Endothelial cell of umbilical vein (primary cell): ENCODE results near the gene LMX1A. TPM values are rescaled to one million over a fixed set of nuclear protein-coding genes. Genes with fewer than 3 reads are reported as not detected.

ENCODE experiments used
- BruUV-seq: library from RNA; stranded (reverse); fragments of 400-500 nt; replicated peaks from 2 replicates; lab custom pipeline; 2021; lab: Mats Ljungman, UMichigan
- CTCF ChIA-PET: fragments of 300-600, 350-600 bp; sonication (Branson Sonifier 250); formaldehyde crosslinking; loops from one replicate; lab custom pipeline; 2021; ENCODE audit warnings: antibody characterized with exemption, inconsistent platforms; lab: Charles Lee
- POLR2A ChIA-PET: fragments of 300-600, 350-600 bp; sonication (Branson Sonifier 250); formaldehyde crosslinking; loops from one replicate; lab custom pipeline; 2021; ENCODE audit warnings: antibody characterized with exemption, inconsistent platforms; lab: Charles Lee
- DNase-seq: peaks from one replicate; pipeline ENCODE4 v3.0.0-alpha.2; 2011; ENCODE audit warnings: low read depth, low spot score
- FAIRE-seq: peaks from 2 replicates; lab custom pipeline; 2011; peaks lifted over from hg19 to GRCh38; lab: Jason Lieb, UNC
- H2AFZ ChIP-seq: 2 replicates; pipeline ENCODE4 v1.6.0; 2012; ENCODE audit warnings: low read depth, low read length, control low read depth, inconsistent platforms
- H3K27ac ChIP-seq: 2 replicates; pipeline ENCODE4 v1.5.1; 2011; ENCODE audit warnings: low read depth, mild to moderate bottlenecking, control low read depth, low read length, moderate library complexity; ENCODE audit not compliant: insufficient read depth
- H3K27me3 ChIP-seq, 2 experiments: 2 replicates each; pipeline versions ENCODE4 v1.6.0 to v1.6.1; 2011; ENCODE audit warnings: low read length in 2 of 2, mixed read lengths in 1 of 2; ENCODE audit not compliant: control insufficient read depth in 2 of 2, insufficient read depth in 2 of 2
- H3K36me3 ChIP-seq, 2 experiments: 2 replicates in 1 of 2; 3 replicates in 1 of 2; pipeline ENCODE4 v1.5.1; 2011; ENCODE audit warnings: low read length in 2 of 2, mild to moderate bottlenecking in 1 of 2, moderate library complexity in 1 of 2; ENCODE audit not compliant: control insufficient read depth in 2 of 2, insufficient read depth in 2 of 2; ENCODE audit errors: extremely low read depth in 1 of 2
- H3K4me1 ChIP-seq: 3 replicates; pipeline ENCODE4 v1.5.1; 2011; ENCODE audit warnings: mild to moderate bottlenecking, low read length; ENCODE audit not compliant: control insufficient read depth, insufficient read depth; ENCODE audit errors: extremely low read depth
- H3K4me2 ChIP-seq: 2 replicates; pipeline ENCODE4 v1.6.1; 2011; ENCODE audit warnings: low read length, control low read depth, mixed read lengths; ENCODE audit not compliant: insufficient read depth
- H3K4me3 ChIP-seq, 3 experiments: fragments of 200-600 bp in 1 of 3; sonication (generic), shearing (Covaris generic) in 1 of 3; replicated peaks in 1 of 3; 2 replicates each; pipeline ENCODE4 v1.5.1; 2011 to 2016; ENCODE audit warnings: control low read depth in 3 of 3, low read length in 3 of 3, mild to moderate bottlenecking in 2 of 3, inconsistent platforms in 1 of 3, low read depth in 1 of 3, moderate library complexity in 1 of 3; ENCODE audit not compliant: insufficient read depth in 1 of 3
- H3K79me2 ChIP-seq: 2 replicates; pipeline ENCODE4 v1.6.0; 2012; ENCODE audit warnings: low read length, inconsistent platforms; ENCODE audit not compliant: control insufficient read depth, insufficient read depth
- H3K9ac ChIP-seq: replicated peaks from 2 replicates; pipeline ENCODE3; 2011; ENCODE audit warnings: low read length, control low read depth; ENCODE audit not compliant: insufficient read depth; ENCODE audit errors: extremely low read depth
- H3K9me1 ChIP-seq: replicated peaks from 3 replicates; pipeline ENCODE4 v1.6.0; 2011; ENCODE audit warnings: mild to moderate bottlenecking, low read length; ENCODE audit not compliant: control insufficient read depth, insufficient read depth; ENCODE audit errors: extremely low read depth
- H3K9me3 ChIP-seq: replicated peaks from 2 replicates; pipeline ENCODE4 v1.5.1; 2012; ENCODE audit warnings: low read length, inconsistent platforms; ENCODE audit not compliant: control insufficient read depth, insufficient read depth
- H4K20me1 ChIP-seq: replicated peaks from 2 replicates; pipeline ENCODE3; 2011; ENCODE audit warnings: mild to moderate bottlenecking, low read length; ENCODE audit not compliant: control insufficient read depth, insufficient read depth; ENCODE audit errors: extremely low read depth
- CTCF ChIP-seq, 2 donors: IDR thresholded peaks; 1 replicate in 1 of 2; 2 replicates in 1 of 2; pipeline ENCODE4 v1.5.1; 2011; ENCODE audit warnings: low read length in 2 of 2, mild to moderate bottlenecking in 2 of 2, moderate library complexity in 2 of 2, control low read depth in 1 of 2, inconsistent platforms in 1 of 2, low read depth in 1 of 2; ENCODE audit not compliant: insufficient read depth in 1 of 2; ENCODE audit errors: extremely low read depth in 1 of 2
- EZH2 ChIP-seq: IDR thresholded peaks from 2 replicates; pipeline ENCODE4 v1.6.1; 2012; ENCODE audit warnings: borderline replicate concordance, low read depth, mild to moderate bottlenecking, moderate library complexity, low read length, inconsistent platforms; ENCODE audit not compliant: severe bottlenecking
- FOS ChIP-seq: IDR thresholded peaks from 2 replicates; pipeline ENCODE4 v1.6.1; 2011; ENCODE audit warnings: mild to moderate bottlenecking, low read length, moderate library complexity, borderline replicate concordance; ENCODE audit not compliant: insufficient read depth
- GATA2 ChIP-seq: IDR thresholded peaks from 2 replicates; pipeline ENCODE4 v1.7.0; 2011; ENCODE audit warnings: low read depth, mild to moderate bottlenecking, moderate library complexity, mixed read lengths, low read length; ENCODE audit not compliant: insufficient read length, insufficient read depth
- JUN ChIP-seq: IDR thresholded peaks from 2 replicates; pipeline ENCODE4 v1.6.1; 2011; ENCODE audit warnings: borderline replicate concordance, low read depth; ENCODE audit not compliant: insufficient read length, insufficient read depth
- MYC ChIP-seq: IDR thresholded peaks from one replicate; pipeline ENCODE4 v1.6.1; 2011; ENCODE audit warnings: mild to moderate bottlenecking, low read depth, low read length
- POLR2A ChIP-seq: IDR thresholded peaks from 2 replicates; pipeline ENCODE4 v1.6.1; 2012; ENCODE audit warnings: low read depth, mild to moderate bottlenecking, control low read depth, low read length
- POLR2AphosphoS5 ChIP-seq: IDR thresholded peaks from 2 replicates; pipeline ENCODE4 v1.6.1; 2012; ENCODE audit warnings: low read depth, mild to moderate bottlenecking, control low read depth, low read length, moderate library complexity; ENCODE audit not compliant: insufficient read depth
- dilution Hi-C: fragments of 300-500 bp; cut with MboI; formaldehyde crosslinking; loops from one replicate; pipeline ENCODE4 v1.15.0; 2019; ENCODE audit warnings: low sequenced_read_pairs; ENCODE audit not compliant: extremely low pct_ligation_motif_present
- intact Hi-C: fragments of 100-400 bp; cut with micrococcal nuclease; formaldehyde crosslinking; loops from one replicate; pipeline ENCODE4 v1.10.0; 2022
- polyA plus RNA-seq, 4 experiments: library from polyadenylated mRNA; depleted of rRNA in 3 of 4; stranded (reverse) in 3 of 4; unstranded in 1 of 4; fragments of >200 nt; gene quantifications; 2 replicates each; pipeline versions ENCODE4 v1.2.1 to v1.2.3, GENCODE V29; 2011 to 2012; ENCODE audit warnings: missing spikeins in 1 of 4
- total RNA-seq: library from RNA; stranded (reverse); gene quantifications from 2 replicates; pipeline ENCODE4 v1.2.3, GENCODE V29; 2021
- TF ChIP-seq, protein P1 (sequence below): IDR thresholded peaks from 2 replicates; pipeline ENCODE4 v1.6.1; 2011; ENCODE audit not compliant: insufficient read depth, insufficient read length

The LMX1A gene
- total and polyA plus RNA-seq, 2 donors (not counting 3 experiments of a cell fraction or from before 2014, with no cell fraction given) = not detected

DNA sequence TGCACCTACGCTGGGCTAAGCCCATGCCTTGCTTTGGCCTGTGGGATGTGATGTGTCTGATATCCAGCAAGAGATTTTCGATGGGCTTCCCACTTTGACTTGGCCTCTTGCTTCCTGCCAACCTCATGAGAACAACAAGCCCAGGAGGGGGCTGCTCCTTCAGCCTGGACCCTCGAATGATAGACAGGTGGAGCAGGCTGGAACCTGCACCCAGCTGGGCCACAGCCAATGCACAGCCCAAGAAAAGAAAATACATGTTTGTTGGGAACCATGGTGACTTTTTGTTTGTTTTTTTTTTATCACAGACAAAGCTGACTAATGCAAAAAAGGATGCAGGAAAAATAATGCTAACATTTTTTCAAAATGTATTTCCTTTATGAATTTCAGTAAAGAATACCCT, 144.3 kb downstream of the LMX1A start:
- no peaks in the 10 kb centered on the region for H3K9me1 ChIP-seq
- H3K4me2 ChIP-seq = no peak overlapping the region
- no peak overlapping the region for H2AFZ ChIP-seq
- no peak overlapping the region for H3K27ac ChIP-seq
- no peak overlapping the region for H3K4me3 ChIP-seq
- H3K9ac ChIP-seq = no peak overlapping the region
- intact Hi-C loops (no loop called here), dilution Hi-C loops (no loop called here)
- DNase-seq (no peak), FAIRE-seq (no peak)
- no peaks in the 10 kb centered on the region for H3K9me3 ChIP-seq
- no peaks in the 10 kb centered on the region for H3K36me3 ChIP-seq
- BruUV-seq = no TSS peak
- no peaks in the 10 kb centered on the region for H3K79me2 ChIP-seq
- ChIA-PET POLR2A (no interaction called here), CTCF (no interaction called here)
- no peak for TF ChIP-seq MYC
- TF ChIP-seq, protein P1, sequence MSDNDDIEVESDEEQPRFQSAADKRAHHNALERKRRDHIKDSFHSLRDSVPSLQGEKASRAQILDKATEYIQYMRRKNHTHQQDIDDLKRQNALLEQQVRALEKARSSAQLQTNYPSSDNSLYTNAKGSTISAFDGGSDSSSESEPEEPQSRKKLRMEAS = no peak
- TF ChIP-seq EZH2 = no peak
- no peak for TF ChIP-seq POLR2AphosphoS5
- no peak for TF ChIP-seq GATA2
- H3K27me3 ChIP-seq = no peaks in the 10 kb centered on the region
- no peaks in the 10 kb centered on the region for H4K20me1 ChIP-seq
- no peaks in the 10 kb centered on the region for H3K4me1 ChIP-seq

DNA sequence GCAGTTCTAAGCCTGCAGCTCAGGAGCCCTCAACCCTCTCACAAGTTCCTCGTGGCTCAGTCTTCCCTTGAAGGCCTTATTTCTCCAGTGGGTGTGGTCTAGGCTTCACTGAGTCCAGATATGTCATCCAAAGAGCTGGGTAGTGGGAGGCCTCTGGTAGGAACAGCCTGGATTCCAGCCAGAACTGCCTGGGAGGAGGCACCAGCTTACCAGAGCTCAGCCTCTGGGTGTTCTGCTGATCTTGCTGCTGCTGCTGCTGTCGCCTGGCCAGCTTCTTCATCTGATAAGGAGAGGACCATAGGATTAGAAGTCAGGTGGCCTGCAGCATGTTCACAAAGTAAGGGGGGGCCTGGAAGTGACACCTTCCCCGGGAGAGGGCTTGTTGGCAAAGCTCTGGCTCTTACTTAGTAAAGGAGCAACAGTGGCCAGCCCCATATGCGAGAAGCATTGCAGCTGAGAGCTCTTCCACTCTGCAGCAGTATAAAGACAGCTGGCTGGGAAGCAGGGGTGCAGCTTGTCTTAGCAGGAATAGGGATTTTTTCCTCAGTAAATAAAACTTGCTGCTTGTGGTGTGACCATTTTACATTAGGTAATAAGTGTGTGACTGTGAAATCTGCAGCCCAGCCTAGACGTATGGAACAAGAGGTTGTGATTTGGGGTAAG, 148.5 kb downstream of the LMX1A start:
- H3K27ac ChIP-seq = no peak overlapping the region
- ChIA-PET POLR2A (no interaction called here), CTCF (no interaction called here)
- no peaks in the 10 kb centered on the region for H3K9me3 ChIP-seq
- H3K9me1 ChIP-seq = no peaks in the 10 kb centered on the region
- H3K4me1 ChIP-seq = no peaks in the 10 kb centered on the region
- no peak overlapping the region for H3K4me3 ChIP-seq
- FAIRE-seq = no peak
- dilution Hi-C loops (no loop called here), intact Hi-C loops (no loop called here)
- no peak for DNase-seq
- TF ChIP-seq MYC (no peak), CTCF (IDR thresholded peaks at IDR 0.05; ENCODE audit: extremely low read depth in 1 of 2, insufficient read depth in 1 of 2, low read depth in 1 of 2, low read length in 2 of 2) (no peak), POLR2AphosphoS5 (no peak), FOS (no peak), GATA2 (no peak), JUN (no peak), POLR2A (no peak)
- TF ChIP-seq, protein P1 = no peak
- no peak overlapping the region for H3K9ac ChIP-seq
- H3K4me2 ChIP-seq = no peak overlapping the region
- BruUV-seq = no TSS peak
- no peaks in the 10 kb centered on the region for H4K20me1 ChIP-seq
- no peak overlapping the region for H2AFZ ChIP-seq
- H3K36me3 ChIP-seq = no peaks in the 10 kb centered on the region
- H3K79me2 ChIP-seq = no peaks in the 10 kb centered on the region
- H3K27me3 ChIP-seq = no peaks in the 10 kb centered on the region
